Natural killer cell (primary cell): ENCODE data around the gene KCP. TPM values are rescaled to one million over a fixed set of nuclear protein-coding genes. Genes with fewer than 3 reads are reported as not detected.

Experiments
- ATAC-seq, 3 donors: fragments of 150-1000 bp in 2 of 3; fragments of 200-7000 bp in 1 of 3; cut with Tn5 transposase; 1 replicate in 1 of 3; 2 replicates in 2 of 3; pipeline ENCODE4 v1.10.0; 2021; ENCODE audit warnings: mild to moderate bottlenecking in 2 of 3, moderate library complexity in 2 of 3
- DNase-seq, 2 donors: peaks; one replicate each; pipeline versions ENCODE4 v3.0.0 to v3.0.0-alpha.2; 2013 to 2021; ENCODE audit warnings: mixed read lengths in 1 of 2
- H3K27ac ChIP-seq: one replicate; pipeline ENCODE4 v1.5.1; 2013; ENCODE audit warnings: mild to moderate bottlenecking, low read length
- H3K27me3 ChIP-seq: one replicate; pipeline ENCODE4 v1.6.1; 2013; ENCODE audit warnings: low read length; ENCODE audit not compliant: control insufficient read depth, insufficient read depth
- H3K36me3 ChIP-seq: one replicate; pipeline ENCODE4 v1.6.1; 2013; ENCODE audit warnings: low read length; ENCODE audit not compliant: control insufficient read depth, insufficient read depth
- H3K4me1 ChIP-seq: one replicate; pipeline ENCODE4 v1.6.1; 2013; ENCODE audit warnings: low read length; ENCODE audit not compliant: control insufficient read depth, insufficient read depth
- H3K4me3 ChIP-seq: one replicate; pipeline ENCODE4 v1.5.1; 2013; ENCODE audit warnings: low read length
- H3K9me3 ChIP-seq: one replicate; pipeline ENCODE4 v1.6.1; 2013; ENCODE audit warnings: low read length; ENCODE audit not compliant: control insufficient read depth, insufficient read depth
- H3K27ac Mint-ChIP-seq, 2 donors: one replicate each; pipeline ENCODE4 v1.8.0; 2022; ENCODE audit warnings: mild to moderate bottlenecking in 2 of 2, mixed read lengths in 2 of 2, moderate library complexity in 1 of 2
- H3K27me3 Mint-ChIP-seq, 2 donors: one replicate each; pipeline ENCODE4 v1.8.0; 2022; ENCODE audit warnings: low read depth in 2 of 2, mixed read lengths in 2 of 2
- H3K36me3 Mint-ChIP-seq: one replicate; pipeline ENCODE4 v1.8.0; 2022; ENCODE audit warnings: mixed read lengths
- H3K4me1 Mint-ChIP-seq, 2 donors: one replicate each; pipeline ENCODE4 v1.8.0; 2022; ENCODE audit warnings: mixed read lengths in 2 of 2
- H3K4me3 Mint-ChIP-seq: one replicate; pipeline ENCODE4 v1.8.0; 2022; ENCODE audit warnings: mild to moderate bottlenecking, moderate library complexity, mixed read lengths
- H3K9me3 Mint-ChIP-seq, 2 donors: one replicate each; pipeline ENCODE4 v1.8.0; 2022; ENCODE audit warnings: mixed read lengths in 2 of 2
- CTCF ChIP-seq: fragments of 200-600 bp; IDR thresholded peaks from one replicate; pipeline ENCODE4 v1.8.0; 2022; ENCODE audit warnings: antibody characterized with exemption
- WGBS: methylation state at CpG from one replicate; pipeline ENCODE4 v1.1.7; 2013; ENCODE audit warnings: missing lambda C conversion rate; ENCODE audit not compliant: insufficient coverage; 5-methylcytosine and 5-hydroxymethylcytosine counted together
- intact Hi-C: fragments of 100-400 bp; cut with micrococcal nuclease; formaldehyde crosslinking; loops from one replicate; pipeline ENCODE4 v1.14.2; 2022
- total RNA-seq, 4 donors: library from RNA; stranded (reverse); fragments of 120-200 nt in 1 of 4; gene quantifications; one replicate each; pipeline versions ENCODE4 v1.2.3 to v1.2.4, GENCODE V29; 2013 to 2022

KCP gene
- total RNA-seq, 3 donors from 2014 or later (not counting 1 experiment from before 2014, with no cell fraction given), result 0.49 to 0.95 TPM; not detected in 1

- Histone ChIP-seq H3K4me3 (no peak overlapping the region), H3K9me3 (no peaks in the 10 kb centered on the region), H3K36me3 (no peaks in the 10 kb centered on the region), H3K27me3 (peaks cover 3% of the 10 kb centered on the region), H3K27ac (no peak overlapping the region), H3K4me1 (peaks cover 11% of the 10 kb centered on the region)
- Mint-ChIP-seq H3K27ac (no peak overlapping the region), H3K4me1 (peaks cover 0 to 7% of the 10 kb centered on the region in 2 donors), H3K36me3 (no peaks in the 10 kb centered on the region), H3K4me3 (peak overlapping the region; percentile 56), H3K27me3 (peaks cover 0 to 5% of the 10 kb centered on the region in 2 donors), H3K9me3 (no peaks in the 10 kb centered on the region)
- 94% methylated on average over 5 of the region's 5 CpGs for WGBS
- ATAC-seq (no peak), DNase-seq (no peak)
- no peak for TF ChIP-seq CTCF
- intact Hi-C loops, result no loop called here
Observed at GRCh38 chr7:128871050-128871449, 39.5 kb downstream of the KCP start.

- no peaks in the 10 kb centered on the region for H3K9me3 ChIP-seq
- H3K4me1 ChIP-seq, result peaks cover 11% of the 10 kb centered on the region
- H3K36me3 ChIP-seq, result peaks cover 7% of the 10 kb centered on the region
- H3K4me3 ChIP-seq, result no peak overlapping the region
- DNase-seq (peak in 1 of 2 donors; percentile 41), ATAC-seq (peak in 1 of 3 donors; percentile 13)
- Mint-ChIP-seq H3K4me3 (peak overlapping the region; percentile 83), H3K4me1 (peaks cover 5 to 17% of the 10 kb centered on the region in 2 donors), H3K36me3 (no peaks in the 10 kb centered on the region), H3K27me3 (peaks cover 0 to 5% of the 10 kb centered on the region in 2 donors), H3K27ac (no peak overlapping the region), H3K9me3 (no peaks in the 10 kb centered on the region)
- intact Hi-C loops, result no loop called here
- no peak overlapping the region for H3K27ac ChIP-seq
- 2% methylated on average over 30 of the region's 30 CpGs for WGBS
- no peak for TF ChIP-seq CTCF
- peaks cover 3% of the 10 kb centered on the region for H3K27me3 ChIP-seq
Observed at GRCh38 chr7:128869944-128870285, 40.6 kb downstream of the KCP start.

GRCh38 chr7:128869138-128869943, 41.2 kb downstream of the KCP start:
- H3K36me3 Mint-ChIP-seq, result no peaks in the 10 kb centered on the region
- 1% methylated on average over 86 of the region's 86 CpGs for WGBS

More at GRCh38 chr7:128869138-128869943, 41.2 kb downstream of the KCP start:
- H3K4me3 ChIP-seq, result peak overlapping the region; percentile 38
- Mint-ChIP-seq H3K4me1 (peaks cover 5 to 19% of the 10 kb centered on the region in 2 donors), H3K4me3 (peak overlapping the region; percentile 45), H3K27me3 (peaks cover 0 to 5% of the 10 kb centered on the region in 2 donors), H3K27ac (no peak overlapping the region), H3K9me3 (no peaks in the 10 kb centered on the region)
- H3K4me1 ChIP-seq, result peaks cover 11% of the 10 kb centered on the region
- H3K9me3 ChIP-seq, result no peaks in the 10 kb centered on the region
- ATAC-seq (peak; percentile 78 to 87 (median 86)), DNase-seq (peak; percentile 27 to 70)
- TF ChIP-seq CTCF, result no peak
- H3K27ac ChIP-seq, result no peak overlapping the region
- peaks cover 3% of the 10 kb centered on the region for H3K27me3 ChIP-seq
- peaks cover 7% of the 10 kb centered on the region for H3K36me3 ChIP-seq
- intact Hi-C loops, result no loop called here
